Omental fat pad (tissue), 4 donors: Measurements from ENCODE around the gene HLCS. TPM values are rescaled to one million over a fixed set of nuclear protein-coding genes. Genes with fewer than 3 reads are reported as not detected.

Experiments
- ATAC-seq: fragments of 150-250 bp; one replicate; pipeline ENCODE4 v1.9.1; 2016; ENCODE audit warnings: mild to moderate bottlenecking, moderate library complexity; ENCODE audit not compliant: low FRiP score
- DNase-seq: peaks from one replicate; pipeline ENCODE4 v3.0.0-alpha.2; 2019; ENCODE audit warnings: low spot score
- CTCF ChIP-seq, 3 donors: fragments of 450-650 bp; IDR thresholded peaks; one replicate each; pipeline ENCODE4 v1.5.1; 2016 to 2017; ENCODE audit warnings: antibody characterized with exemption in 3 of 3, mild to moderate bottlenecking in 3 of 3, moderate library complexity in 2 of 3
- total RNA-seq, 4 donors: library from RNA; depleted of rRNA; stranded (reverse); fragments of >200 nt; gene quantifications; one replicate each; pipeline ENCODE4 v1.1.0, GENCODE V29; 2016

Gene HLCS
- total RNA-seq, 4 donors from 2014 or later, result 14.3 to 19.3 (median 17.6) TPM

GRCh38 chr21:36901575-36901974, 64.9 kb downstream of the HLCS start:
- no peak for TF ChIP-seq CTCF (IDR thresholded peaks at IDR 0.05)
- ATAC-seq (no peak), DNase-seq (no peak)

- no peak for DNase-seq
- no peak for TF ChIP-seq CTCF (IDR thresholded peaks at IDR 0.05)
- no peak for ATAC-seq
Observed at GRCh38 chr21:36893581-36893980, 72.9 kb downstream of the HLCS start.

- DNase-seq (no peak), ATAC-seq (no peak)
- TF ChIP-seq CTCF (IDR thresholded peaks at IDR 0.05), result no peak
Observed at GRCh38 chr21:36892201-36892600, 74.3 kb downstream of the HLCS start.

- DNase-seq (no peak), ATAC-seq (no peak)
- no peak for TF ChIP-seq CTCF (IDR thresholded peaks at IDR 0.05)
Observed at GRCh38 chr21:36891692-36892091, 74.8 kb downstream of the HLCS start.

GRCh38 chr21:36891121-36891520, 75.3 kb downstream of the HLCS start:
- DNase-seq (no peak), ATAC-seq (no peak)
- TF ChIP-seq CTCF (IDR thresholded peaks at IDR 0.05), result no peak

GRCh38 chr21:36890086-36890485, 76.4 kb downstream of the HLCS start:
- ATAC-seq (no peak), DNase-seq (no peak)
- TF ChIP-seq CTCF (IDR thresholded peaks at IDR 0.05), result no peak

GRCh38 chr21:36889401-36889800, 77.1 kb downstream of the HLCS start:
- no peak for TF ChIP-seq CTCF (IDR thresholded peaks at IDR 0.05)
- ATAC-seq, result no peak

More at GRCh38 chr21:36889401-36889800, 77.1 kb downstream of the HLCS start:
- no peak for DNase-seq
